ENCODE data around the gene ME3.
A peak's percentile ranks its signal among the peaks of the same experiment; 100 is the strongest.

The ME3 gene

GRCh38 chr11:86617502-86617901, 54.9 kb downstream of the ME3 start:
- no peak for DNase-seq

GRCh38 chr11:86615487-86615886, 56.9 kb downstream of the ME3 start:
- no peak for DNase-seq

GRCh38 chr11:86610559-86611341, 61.7 kb downstream of the ME3 start:
- DNase-seq, result no peak

- DNase-seq, result no peak
These were observed 64.1 kb downstream of the ME3 start for GRCh38 chr11:86608251-86608799.

- no peak for DNase-seq
These were observed 65.5 kb downstream of the ME3 start for GRCh38 chr11:86606836-86607481.

GRCh38 chr11:86606270-86606835, 66.1 kb downstream of the ME3 start:
- no peak for DNase-seq

- no peak for DNase-seq
These were observed 75.4 kb downstream of the ME3 start for GRCh38 chr11:86596861-86597586.

GRCh38 chr11:86595955-86596354, 76.5 kb downstream of the ME3 start:
- no peak for DNase-seq

GRCh38 chr11:86595451-86595850, 77.0 kb downstream of the ME3 start:
- DNase-seq, result no peak

- DNase-seq, result no peak
These were observed 77.7 kb downstream of the ME3 start for GRCh38 chr11:86594746-86595145.

GRCh38 chr11:86593833-86594232, 78.6 kb downstream of the ME3 start:
- no peak for DNase-seq

- peak; percentile 4 for DNase-seq
These were observed 79.6 kb downstream of the ME3 start for GRCh38 chr11:86592659-86593451.

GRCh38 chr11:86592047-86592591, 80.3 kb downstream of the ME3 start:
- no peak for DNase-seq

GRCh38 chr11:86591631-86592030, 80.8 kb downstream of the ME3 start:
- DNase-seq, result no peak

- DNase-seq, result no peak
These were observed 82.4 kb downstream of the ME3 start for GRCh38 chr11:86589856-86590589.

GRCh38 chr11:86589204-86589603, 83.2 kb downstream of the ME3 start:
- DNase-seq, result no peak

GRCh38 chr11:86588566-86589090, 83.8 kb downstream of the ME3 start:
- no peak for DNase-seq

- DNase-seq, result no peak
These were observed 84.9 kb downstream of the ME3 start for GRCh38 chr11:86587264-86588193.

- no peak for DNase-seq
These were observed 86.1 kb downstream of the ME3 start for GRCh38 chr11:86586307-86586706.

- no peak for DNase-seq
These were observed 89.5 kb downstream of the ME3 start for GRCh38 chr11:86582898-86583297.
